ENCODE measurements around the gene MRPL58. TPM values are rescaled to one million over a fixed set of nuclear protein-coding genes. Genes with fewer than 3 reads are reported as not detected.

MRPL58 gene
- total and polyA plus RNA-seq, 10 of the 15 experiments (the other 5 are each of a cell fraction or from before 2014, with no cell fraction given), result 23.0 to 64.3 (median 51.9) TPM

- Histone ChIP-seq H2AFZ (ENCODE audit: control insufficient read depth, low read depth, low read length) (no peak overlapping the region), H4K20me1 (ENCODE audit: control insufficient read depth, insufficient read depth) (no peaks in the 10 kb centered on the region), H3K4me3 (no peak overlapping the region), H3K9ac (ENCODE audit: control insufficient read depth, insufficient read depth, low read length) (no peak overlapping the region), H3K27ac (ENCODE audit: control insufficient read depth, insufficient read depth) (no peak overlapping the region), H3K9me3 (replicated peaks; ENCODE audit: control insufficient read depth, insufficient read depth, low read length) (no peaks in the 10 kb centered on the region), H3K79me2 (ENCODE audit: control insufficient read depth, insufficient read depth, low read length) (no peaks in the 10 kb centered on the region), H3K27me3 (replicated peaks in 1 of 2; ENCODE audit: control insufficient read depth in 2 of 2, insufficient read depth in 2 of 2, low read length in 1 of 2) (no peaks in the 10 kb centered on the region), H3K4me1 (ENCODE audit: control insufficient read depth, insufficient read depth, low read length) (no peaks in the 10 kb centered on the region; the same call in 1 of the 2 replicates), H3K36me3 (ENCODE audit: control insufficient read depth in 2 of 2, insufficient read depth in 2 of 2, low read length in 1 of 2) (no peaks in the 10 kb centered on the region), H3K4me2 (ENCODE audit: control insufficient read depth, insufficient read depth) (no peak overlapping the region)
- ChIA-PET CTCF (interaction anchor here (6.2 kb wide), 1 partner anchor 43 kb away, joined by 56 read pairs; no protein-coding TSS in a partner anchor), RAD21 (ENCODE audit: unreplicated experiment) (interaction anchor here (1.0 to 4.4 kb wide), 2 partner anchors 42 to 46 kb away, joined by 3 to 39 read pairs; no protein-coding TSS in a partner anchor), SMC1A (ENCODE audit: uncharacterized antibody, unreplicated experiment) (interaction anchor here (0.9 kb wide), 1 partner anchor 43 kb away, joined by 3 read pairs; no protein-coding TSS in a partner anchor), POLR2A (no interaction called here)
- ATAC-seq (no peak), FAIRE-seq (no peak), DNase-seq (ENCODE audit: low read depth, low spot score) (no peak)
- intact Hi-C loops (cut with micrococcal nuclease; ENCODE audit: unreplicated experiment), result no loop called here
- 66% methylated on average over 3 of the region's 3 CpGs for WGBS (ENCODE audit: insufficient coverage, insufficient replicate concordance, low lambda C conversion rate, missing lambda C conversion rate)
- no peak for TF ChIP-seq NR2C2 (IDR thresholded peaks at IDR 0.05; ENCODE audit: borderline replicate concordance, control insufficient read depth, insufficient read length, low read depth)
- TF ChIP-seq ZBED1 (IDR thresholded peaks at IDR 0.05; ENCODE audit: borderline replicate concordance), result no peak
- TF ChIP-seq SMARCA5 (IDR thresholded peaks at IDR 0.05), result no peak
- in situ Hi-C loops (cut with MboI), result no loop called here
- no TSS peak for BruUV-seq (replicated peaks)
Measured at GRCh38 chr17:75004371-75004770, 8.1 kb upstream of the MRPL58 start.

DNA sequence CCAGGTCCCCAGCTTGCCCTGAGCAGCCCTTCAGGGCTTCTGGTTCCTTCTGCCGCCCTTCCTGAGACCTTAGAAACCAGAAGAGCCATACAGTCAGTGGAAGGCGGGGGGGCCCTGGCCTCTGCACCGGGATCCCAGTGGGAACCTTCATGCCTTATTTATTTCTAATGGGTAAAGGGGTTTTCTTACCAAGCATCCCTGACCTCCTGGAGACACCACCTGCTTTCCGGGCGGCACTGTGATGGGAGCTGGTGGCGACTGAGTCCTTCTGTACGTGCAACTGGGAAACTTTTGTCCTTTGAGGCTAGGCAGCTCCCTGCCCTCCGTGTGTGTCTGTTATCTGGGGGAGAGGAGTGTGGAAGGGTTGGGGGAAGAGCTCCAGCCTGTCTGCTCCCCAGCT is 7.2 kb upstream of the MRPL58 start:
- DNase-seq (ENCODE audit: low read depth, low spot score) (no peak), ATAC-seq (no peak), FAIRE-seq (no peak)
- no peaks in the 10 kb centered on the region for H3K79me2 ChIP-seq (ENCODE audit: control insufficient read depth, insufficient read depth, low read length)
- no peaks in the 10 kb centered on the region for H3K27me3 ChIP-seq (replicated peaks in 1 of 2; ENCODE audit: control insufficient read depth in 2 of 2, insufficient read depth in 2 of 2, low read length in 1 of 2)
- H4K20me1 ChIP-seq (ENCODE audit: control insufficient read depth, insufficient read depth), result no peaks in the 10 kb centered on the region
- H3K9me3 ChIP-seq (replicated peaks; ENCODE audit: control insufficient read depth, insufficient read depth, low read length), result no peaks in the 10 kb centered on the region
- SMC1A ChIA-PET (ENCODE audit: uncharacterized antibody, unreplicated experiment), result interaction anchor here (0.9 to 4.1 kb wide), 2 partner anchors 44 kb away, joined by 3 to 20 read pairs; no protein-coding TSS in a partner anchor
- in situ Hi-C loops (cut with MboI) (no loop called here), intact Hi-C loops (cut with micrococcal nuclease; ENCODE audit: unreplicated experiment) (no loop called here)
- CTCF ChIA-PET, result interaction anchor here (1.1 to 6.2 kb wide), 2 partner anchors 44 to 266 kb away, joined by 3 to 56 read pairs; partner anchors contain the start of gene MIF4GD
- H3K4me2 ChIP-seq (ENCODE audit: control insufficient read depth, insufficient read depth), result no peak overlapping the region
- no TSS peak for BruUV-seq (replicated peaks)
- H3K4me3 ChIP-seq, result no peak overlapping the region
- no peak overlapping the region for H3K9ac ChIP-seq (ENCODE audit: control insufficient read depth, insufficient read depth, low read length)
- POLR2A ChIA-PET, result interaction anchor here (0.5 to 0.6 kb wide), 3 partner anchors 9 to 110 kb away, joined by 3 to 4 read pairs (median 3); no protein-coding TSS in a partner anchor
- H3K4me1 ChIP-seq (ENCODE audit: control insufficient read depth, insufficient read depth, low read length), result no peaks in the 10 kb centered on the region; the same call in 1 of the 2 replicates
- RAD21 ChIA-PET (ENCODE audit: unreplicated experiment), result interaction anchor here (1.0 to 4.4 kb wide), 2 partner anchors 43 to 47 kb away, joined by 3 to 39 read pairs; no protein-coding TSS in a partner anchor
- no peaks in the 10 kb centered on the region for H3K36me3 ChIP-seq (ENCODE audit: control insufficient read depth in 2 of 2, insufficient read depth in 2 of 2, low read length in 1 of 2)
- H2AFZ ChIP-seq (ENCODE audit: control insufficient read depth, low read depth, low read length), result no peak overlapping the region
- H3K27ac ChIP-seq (ENCODE audit: control insufficient read depth, insufficient read depth), result no peak overlapping the region
- 47% methylated on average over 8 of the region's 8 CpGs for WGBS (ENCODE audit: insufficient coverage, insufficient replicate concordance, low lambda C conversion rate, missing lambda C conversion rate)
- TF ChIP-seq CBX5 (IDR thresholded peaks at IDR 0.05; ENCODE audit: low read depth) (no peak), SREBF1 (IDR thresholded peaks at IDR 0.05; ENCODE audit: low read length) (no peak), FOXM1 (IDR thresholded peaks at IDR 0.05; ENCODE audit: low read depth, low read length) (no peak), WRNIP1 (IDR thresholded peaks at IDR 0.05; ENCODE audit: borderline replicate concordance, low read depth, low read length) (no peak), ESRRA (IDR thresholded peaks at IDR 0.05; ENCODE audit: low read length) (no peak), CREB1 (IDR thresholded peaks at IDR 0.05; ENCODE audit: low read depth) (no peak), POLR2AphosphoS2 (IDR thresholded peaks at IDR 0.05; ENCODE audit: low read depth, low read length) (no peak), ATF7 (IDR thresholded peaks at IDR 0.05; ENCODE audit: low read depth) (no peak), NFIC (IDR thresholded peaks at IDR 0.05; ENCODE audit: low read depth, low read length) (no peak), CBX3 (IDR thresholded peaks at IDR 0.05; ENCODE audit: borderline replicate concordance, low read depth) (no peak)
- TF ChIP-seq, protein P1, sequence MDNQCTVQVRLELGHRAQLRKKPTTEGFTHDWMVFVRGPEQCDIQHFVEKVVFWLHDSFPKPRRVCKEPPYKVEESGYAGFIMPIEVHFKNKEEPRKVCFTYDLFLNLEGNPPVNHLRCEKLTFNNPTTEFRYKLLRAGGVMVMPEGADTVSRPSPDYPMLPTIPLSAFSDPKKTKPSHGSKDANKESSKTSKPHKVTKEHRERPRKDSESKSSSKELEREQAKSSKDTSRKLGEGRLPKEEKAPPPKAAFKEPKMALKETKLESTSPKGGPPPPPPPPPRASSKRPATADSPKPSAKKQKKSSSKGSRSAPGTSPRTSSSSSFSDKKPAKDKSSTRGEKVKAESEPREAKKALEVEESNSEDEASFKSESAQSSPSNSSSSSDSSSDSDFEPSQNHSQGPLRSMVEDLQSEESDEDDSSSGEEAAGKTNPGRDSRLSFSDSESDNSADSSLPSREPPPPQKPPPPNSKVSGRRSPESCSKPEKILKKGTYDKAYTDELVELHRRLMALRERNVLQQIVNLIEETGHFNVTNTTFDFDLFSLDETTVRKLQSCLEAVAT (IDR thresholded peaks at IDR 0.05), result no peak

Measured in GM12878 (cell line).